ENCODE measurements around the gene RPL27A.

RPL27A gene

DNA sequence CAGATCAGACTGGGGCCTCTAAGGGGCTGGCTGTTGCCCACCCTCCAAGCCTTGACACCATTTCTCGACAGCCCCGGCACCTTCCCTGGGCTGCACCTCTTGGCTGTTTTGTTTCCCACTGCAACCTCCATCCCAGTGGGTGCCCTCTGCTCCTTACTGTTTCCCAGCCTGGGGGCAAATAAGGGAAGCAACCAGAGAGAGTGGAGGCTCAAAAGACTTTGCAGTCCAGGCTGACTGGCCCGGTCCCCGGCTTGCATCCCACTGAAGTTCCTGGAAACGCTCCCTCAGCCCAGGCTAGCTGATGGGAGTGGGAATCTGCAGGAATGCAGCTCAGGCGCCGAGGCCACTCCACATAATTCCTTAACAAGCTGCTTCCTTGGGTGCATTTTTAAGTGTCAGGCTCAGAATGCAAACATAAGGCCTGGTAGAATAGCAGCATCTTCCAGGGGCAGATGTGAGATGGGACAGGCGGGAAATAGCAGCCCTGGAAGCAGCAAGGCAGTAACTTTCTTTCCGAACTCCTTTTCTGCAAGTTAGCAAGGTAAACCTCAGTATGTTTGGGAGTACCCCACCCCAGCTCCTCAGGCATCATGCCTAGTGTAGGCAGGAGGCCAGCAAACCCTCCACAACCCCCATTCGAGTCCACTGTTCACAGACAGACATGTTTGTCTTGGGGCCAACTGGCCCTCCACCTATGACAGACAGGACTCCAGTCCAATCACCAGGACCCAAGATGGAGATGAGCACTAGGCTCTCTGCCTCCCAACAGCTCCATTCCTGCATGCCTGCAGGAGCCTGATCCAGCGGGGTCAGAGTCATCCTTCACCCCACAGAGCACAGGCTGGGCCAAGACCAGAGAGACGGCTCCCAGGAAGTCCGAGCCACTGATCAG lies 39.3 kb downstream of the RPL27A start:
- no peaks in the 10 kb centered on the region for H3K4me1 ChIP-seq (ENCODE audit: control insufficient read depth in 1 of 2, insufficient read depth in 1 of 2, low read depth in 1 of 2, low read length in 1 of 2)
- H3K27me3 ChIP-seq, result no peaks in the 10 kb centered on the region
- no peak for TF ChIP-seq CTCF (IDR thresholded peaks at IDR 0.05)
- H3K36me3 ChIP-seq, result no peaks in the 10 kb centered on the region
- H3K4me3 ChIP-seq (ENCODE audit: low read depth in 1 of 2, low read length in 1 of 2), result no peak overlapping the region
- H3K9me3 ChIP-seq, result no peaks in the 10 kb centered on the region
- H3K27ac ChIP-seq, result no peak overlapping the region

DNA sequence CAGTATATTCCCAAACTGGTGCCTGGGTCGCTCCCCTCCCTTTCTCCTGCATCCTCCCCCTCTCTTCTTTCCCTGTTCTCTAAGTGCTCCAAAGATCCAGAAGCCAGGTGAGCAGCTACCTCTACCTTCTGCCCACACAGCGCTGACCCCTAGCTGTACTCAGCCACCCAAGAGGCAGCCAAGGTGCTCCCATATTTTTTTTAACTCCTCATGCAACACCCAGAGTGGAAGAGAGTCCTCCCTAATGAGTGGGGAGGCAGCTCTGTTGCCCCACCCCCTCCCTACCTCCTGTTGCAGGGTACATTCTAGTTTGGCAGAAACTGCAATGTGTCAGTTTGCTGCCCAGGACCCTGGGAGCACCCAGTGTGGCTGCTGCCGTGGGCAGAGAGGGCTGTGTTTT lies 40.2 kb downstream of the RPL27A start:
- Histone ChIP-seq H3K4me3 (ENCODE audit: low read depth in 1 of 2, low read length in 1 of 2) (no peak overlapping the region), H3K4me1 (ENCODE audit: control insufficient read depth in 1 of 2, insufficient read depth in 1 of 2, low read depth in 1 of 2, low read length in 1 of 2) (no peaks in the 10 kb centered on the region), H3K27ac (no peak overlapping the region), H3K27me3 (no peaks in the 10 kb centered on the region), H3K36me3 (no peaks in the 10 kb centered on the region), H3K9me3 (no peaks in the 10 kb centered on the region)
- no peak for TF ChIP-seq CTCF (IDR thresholded peaks at IDR 0.05)

- no peaks in the 10 kb centered on the region for H3K4me1 ChIP-seq (ENCODE audit: control insufficient read depth in 1 of 2, insufficient read depth in 1 of 2, low read depth in 1 of 2, low read length in 1 of 2)
- H3K27ac ChIP-seq, result no peak overlapping the region
- no peaks in the 10 kb centered on the region for H3K36me3 ChIP-seq
- no peak overlapping the region for H3K4me3 ChIP-seq (ENCODE audit: low read depth in 1 of 2, low read length in 1 of 2)
- no peak for TF ChIP-seq CTCF (IDR thresholded peaks at IDR 0.05)
- H3K27me3 ChIP-seq, result no peaks in the 10 kb centered on the region
- H3K9me3 ChIP-seq, result no peaks in the 10 kb centered on the region
These were observed 41.1 kb downstream of the RPL27A start for GRCh38 chr11:8723711-8724110.

DNA sequence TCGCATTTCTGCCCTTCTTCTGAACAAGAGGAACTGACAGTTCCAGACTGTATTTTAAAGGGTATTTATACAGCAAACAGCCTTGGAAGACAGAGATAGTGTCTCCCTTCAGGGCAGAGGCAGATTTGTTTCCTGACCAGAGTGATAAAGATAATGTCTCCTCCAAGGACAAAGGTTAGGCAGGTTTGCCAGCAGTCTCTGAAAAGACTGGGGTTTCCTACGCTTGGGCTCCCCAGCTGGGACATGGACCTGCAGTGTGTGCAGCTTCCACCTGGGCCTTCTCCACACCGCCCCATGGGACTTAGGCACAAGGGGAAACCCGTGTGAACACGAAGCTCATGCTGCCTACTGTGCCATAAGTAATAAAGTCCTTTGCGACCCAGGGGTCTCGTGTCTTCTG lies 42.1 kb downstream of the RPL27A start:
- Histone ChIP-seq H3K27ac (no peak overlapping the region), H3K27me3 (no peaks in the 10 kb centered on the region), H3K36me3 (no peaks in the 10 kb centered on the region), H3K4me1 (ENCODE audit: control insufficient read depth in 1 of 2, insufficient read depth in 1 of 2, low read depth in 1 of 2, low read length in 1 of 2) (no peaks in the 10 kb centered on the region), H3K9me3 (no peaks in the 10 kb centered on the region), H3K4me3 (ENCODE audit: low read depth in 1 of 2, low read length in 1 of 2) (no peak overlapping the region)
- TF ChIP-seq CTCF (IDR thresholded peaks at IDR 0.05), result no peak

DNA sequence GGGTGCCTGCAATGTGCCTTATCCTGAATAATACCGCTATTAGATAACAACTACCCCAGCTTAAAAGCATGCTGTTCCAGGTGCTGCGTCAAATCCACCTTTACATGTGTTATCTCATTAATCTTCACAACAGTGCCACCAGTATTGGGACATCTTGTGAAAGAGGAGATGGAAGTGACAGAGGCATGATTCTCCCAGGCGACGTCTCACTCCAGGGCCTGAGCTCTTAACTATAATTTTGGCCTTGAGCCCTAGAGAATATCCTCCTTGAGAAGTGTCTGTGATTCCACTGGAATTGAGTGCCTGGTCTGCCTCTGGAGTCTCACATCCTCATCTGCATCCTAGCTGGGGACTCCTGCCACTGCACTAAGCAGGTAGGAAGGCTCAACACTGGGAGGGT lies 43.8 kb downstream of the RPL27A start:
- H3K36me3 ChIP-seq, result no peaks in the 10 kb centered on the region
- H3K9me3 ChIP-seq, result no peaks in the 10 kb centered on the region
- no peaks in the 10 kb centered on the region for H3K27me3 ChIP-seq
- no peaks in the 10 kb centered on the region for H3K4me1 ChIP-seq (ENCODE audit: control insufficient read depth in 1 of 2, insufficient read depth in 1 of 2, low read depth in 1 of 2, low read length in 1 of 2)
- TF ChIP-seq CTCF (IDR thresholded peaks at IDR 0.05), result no peak
- H3K27ac ChIP-seq, result no peak overlapping the region
- H3K4me3 ChIP-seq (ENCODE audit: low read depth in 1 of 2, low read length in 1 of 2), result no peak overlapping the region
